IMR-90 (cell line): Measurements from ENCODE around the gene CHRNA7. TPM values are rescaled to one million over a fixed set of nuclear protein-coding genes. Genes with fewer than 3 reads are reported as not detected.

Experiments
- ATAC-seq: fragments of 200-7000 bp; cut with Tn5 transposase; 2 replicates; pipeline ENCODE4 v1.9.1; 2020; ENCODE audit warnings: low read depth, mild to moderate bottlenecking, moderate library complexity
- BruUV-seq: library from RNA; stranded (reverse); fragments of 400-500 nt; replicated peaks from 2 replicates; lab custom pipeline; 2021; lab: Mats Ljungman, UMichigan
- CTCF ChIA-PET: fragments of 300-600 bp; formaldehyde crosslinking; extraction: SDS; loops from one replicate; lab custom pipeline; 2021; ENCODE audit warnings: antibody characterized with exemption; lab: Yijun Ruan, JAX
- POLR2A ChIA-PET: fragments of 300-600 bp; sonication (Branson Sonifier 250); formaldehyde crosslinking; loops from one replicate; lab custom pipeline; 2022; ENCODE audit warnings: antibody characterized with exemption; ENCODE audit not compliant: unreplicated experiment; lab: Charles Lee
- DNase-seq: peaks from one replicate; pipeline ENCODE4 v3.0.0; 2013
- H2AFZ ChIP-seq: replicated peaks from 2 replicates; pipeline ENCODE3; 2013; ENCODE audit warnings: low read length, mild to moderate bottlenecking; ENCODE audit not compliant: poor library complexity
- H2AK5ac ChIP-seq: 2 replicates; pipeline ENCODE4 v1.6.1; 2013; ENCODE audit warnings: low read depth, low read length, inconsistent platforms
- H2AK9ac ChIP-seq: replicated peaks from 2 replicates; pipeline ENCODE3; 2013; ENCODE audit warnings: mild to moderate bottlenecking, low read depth, low read length, moderate library complexity; ENCODE audit not compliant: poor library complexity
- H2BK120ac ChIP-seq: 2 replicates; pipeline ENCODE4 v1.6.1; 2013; ENCODE audit warnings: low read depth, low read length, inconsistent platforms
- H2BK15ac ChIP-seq: 3 replicates; pipeline ENCODE4 v1.6.1; 2013; ENCODE audit warnings: low read depth, low read length, inconsistent platforms
- H2BK20ac ChIP-seq: 2 replicates; pipeline ENCODE4 v1.6.1; 2013; ENCODE audit warnings: low read depth, mild to moderate bottlenecking, inconsistent platforms, low read length, moderate library complexity
- H2BK5ac ChIP-seq: 2 replicates; pipeline ENCODE4 v1.6.1; 2013; ENCODE audit warnings: mild to moderate bottlenecking, low read depth, low read length, inconsistent platforms; ENCODE audit not compliant: poor library complexity, severe bottlenecking
- H3K14ac ChIP-seq: replicated peaks from 2 replicates; pipeline ENCODE4 v1.6.1; 2013; ENCODE audit warnings: low read depth, low read length, inconsistent platforms
- H3K18ac ChIP-seq: 2 replicates; pipeline ENCODE4 v1.6.1; 2013; ENCODE audit warnings: low read depth, low read length, control low read depth
- H3K23ac ChIP-seq: 2 replicates; pipeline ENCODE4 v1.6.1; 2013; ENCODE audit warnings: low read depth, low read length, inconsistent platforms
- H3K27ac ChIP-seq: 2 replicates; pipeline ENCODE4 v1.5.1; 2013; ENCODE audit warnings: mild to moderate bottlenecking, control low read depth, low read length; ENCODE audit not compliant: insufficient read depth
- H3K27me3 ChIP-seq: 2 replicates; pipeline ENCODE4 v1.6.1; 2013; ENCODE audit warnings: low read length; ENCODE audit not compliant: control insufficient read depth, insufficient read depth
- H3K36me3 ChIP-seq: 2 replicates; pipeline ENCODE4 v1.6.1; 2013; ENCODE audit warnings: low read length, mixed read lengths; ENCODE audit not compliant: control insufficient read depth, insufficient read depth
- H3K4ac ChIP-seq: 2 replicates; pipeline ENCODE4 v1.6.1; 2013; ENCODE audit warnings: low read depth, low read length, inconsistent platforms
- H3K4me1 ChIP-seq: 2 replicates; pipeline ENCODE4 v1.6.1; 2013; ENCODE audit warnings: low read length, mixed read lengths; ENCODE audit not compliant: control insufficient read depth, insufficient read depth
- H3K4me2 ChIP-seq: 2 replicates; pipeline ENCODE4 v1.6.1; 2013; ENCODE audit warnings: low read depth, mild to moderate bottlenecking, control low read depth, low read length, moderate library complexity
- H3K4me3 ChIP-seq: 2 replicates; pipeline ENCODE4 v1.5.1; 2013; ENCODE audit warnings: low read depth, mild to moderate bottlenecking, control low read depth, low read length, moderate library complexity; ENCODE audit not compliant: insufficient read depth
- H3K56ac ChIP-seq: 2 replicates; pipeline ENCODE4 v1.6.1; 2013; ENCODE audit warnings: low read length, inconsistent platforms; ENCODE audit not compliant: insufficient read depth; ENCODE audit errors: extremely low read depth
- H3K79me1 ChIP-seq, 2 experiments: 2 replicates each; pipeline ENCODE4 v1.6.1; 2013; ENCODE audit warnings: low read length in 2 of 2, inconsistent platforms in 1 of 2, low read depth in 1 of 2
- H3K9ac ChIP-seq: 2 replicates; pipeline ENCODE4 v1.6.1; 2013; ENCODE audit warnings: low read depth, low read length, control low read depth
- H3K9me1 ChIP-seq: 2 replicates; pipeline ENCODE4 v1.6.1; 2013; ENCODE audit warnings: low read length, inconsistent platforms; ENCODE audit not compliant: insufficient read depth
- H3K9me3 ChIP-seq: 2 replicates; pipeline ENCODE4 v1.6.1; 2013; ENCODE audit warnings: low read length; ENCODE audit not compliant: control insufficient read depth, insufficient read depth
- H4K20me1 ChIP-seq: 2 replicates; pipeline ENCODE4 v1.6.1; 2013; ENCODE audit warnings: low read length, inconsistent platforms; ENCODE audit not compliant: insufficient read depth
- H4K5ac ChIP-seq: 2 replicates; pipeline ENCODE4 v1.6.1; 2013; ENCODE audit warnings: mild to moderate bottlenecking, low read depth, low read length, control low read depth
- H4K8ac ChIP-seq, 2 experiments: 2 replicates each; pipeline ENCODE4 v1.6.1; 2013; ENCODE audit warnings: low read depth in 2 of 2, low read length in 2 of 2, control low read depth in 1 of 2, inconsistent platforms in 1 of 2
- H4K91ac ChIP-seq: 2 replicates; pipeline ENCODE4 v1.6.1; 2013; ENCODE audit warnings: low read depth, low read length, inconsistent platforms; ENCODE audit not compliant: insufficient read depth
- BHLHE40 ChIP-seq: fragments of 150-350 bp; IDR thresholded peaks from 2 replicates; pipeline ENCODE4 v1.6.1; 2016; ENCODE audit warnings: mild to moderate bottlenecking, low read depth, low read length
- CHD1 ChIP-seq: IDR thresholded peaks from 2 replicates; pipeline ENCODE4 v1.6.1; 2012; ENCODE audit warnings: low read depth, low read length, improper control_type of control experiment
- FOS ChIP-seq: fragments of 150-350 bp; IDR thresholded peaks from 2 replicates; pipeline ENCODE4 v1.6.1; 2016; ENCODE audit warnings: low read depth, low read length
- MAFK ChIP-seq: IDR thresholded peaks from 2 replicates; pipeline ENCODE4 v1.6.1; 2012; ENCODE audit warnings: low read depth, low read length, improper control_type of control experiment
- MAZ ChIP-seq: IDR thresholded peaks from 2 replicates; pipeline ENCODE4 v1.6.1; 2012; ENCODE audit warnings: low read depth, mild to moderate bottlenecking, low read length, improper control_type of control experiment, moderate library complexity, borderline replicate concordance
- MXI1 ChIP-seq: IDR thresholded peaks from 2 replicates; pipeline ENCODE4 v1.6.1; 2012; ENCODE audit warnings: low read depth, mild to moderate bottlenecking, low read length, moderate library complexity, borderline replicate concordance
- NFE2L2 ChIP-seq: fragments of 150-350 bp; IDR thresholded peaks from 2 replicates; pipeline ENCODE4 v1.6.1; 2016; ENCODE audit warnings: low read depth, mild to moderate bottlenecking, low read length
- RCOR1 ChIP-seq: IDR thresholded peaks from 2 replicates; pipeline ENCODE4 v1.6.1; 2012; ENCODE audit warnings: mild to moderate bottlenecking, low read length, improper control_type of control experiment; ENCODE audit not compliant: insufficient replicate concordance
- RFX5 ChIP-seq: IDR thresholded peaks from 2 replicates; pipeline ENCODE4 v1.8.0; 2012; ENCODE audit warnings: low read depth, mild to moderate bottlenecking, low read length, moderate library complexity
- WGBS, 2 experiments: methylation state at CpG; one replicate each; pipeline versions ENCODE4 v1.1.5 to v1.1.7; 2013; ENCODE audit warnings: missing lambda C conversion rate in 2 of 2; ENCODE audit not compliant: insufficient read length in 1 of 2; ENCODE audit errors: extremely low coverage in 2 of 2; 5-methylcytosine and 5-hydroxymethylcytosine counted together
- dilution Hi-C: fragments of 300-500 bp; cut with HindIII; formaldehyde crosslinking; loops from one replicate; pipeline ENCODE4 v1.14.3; 2018; ENCODE audit warnings: low sequenced_read_pairs; ENCODE audit not compliant: unreplicated experiment
- in situ Hi-C: fragments of 300-500 bp; cut with MboI; formaldehyde crosslinking; loops from 3 replicates; pipeline ENCODE4 v1.14.3; 2019; ENCODE audit warnings: low sequenced_read_pairs, inconsistent platforms, mixed read lengths
- intact Hi-C: fragments of 100-400 bp; cut with micrococcal nuclease; formaldehyde crosslinking; loops from 2 replicates; pipeline ENCODE4 v1.10.0; 2022
- polyA plus RNA-seq, 3 experiments: library from polyadenylated mRNA; depleted of rRNA; stranded (reverse); fragments of >200 nt; gene quantifications; 2 replicates each; pipeline ENCODE4 v1.2.3, GENCODE V29; 2012; ENCODE audit warnings: low replicate concordance in 1 of 3
- total RNA-seq: library from RNA; depleted of rRNA; stranded (reverse); fragments of >200 nt; gene quantifications from 2 replicates; pipeline ENCODE4 v1.2.3, GENCODE V29; 2012
- TF ChIP-seq, protein P1 (sequence below): fragments of 150-350 bp; IDR thresholded peaks from 2 replicates; pipeline ENCODE4 v1.6.1; 2016; ENCODE audit warnings: low read depth, mild to moderate bottlenecking, low read length, moderate library complexity, borderline replicate concordance

Gene CHRNA7
- total and polyA plus RNA-seq, 2 of the 4 experiments (the other 2 are of a cell fraction): 0.10 TPM; not detected in 1

DNA sequence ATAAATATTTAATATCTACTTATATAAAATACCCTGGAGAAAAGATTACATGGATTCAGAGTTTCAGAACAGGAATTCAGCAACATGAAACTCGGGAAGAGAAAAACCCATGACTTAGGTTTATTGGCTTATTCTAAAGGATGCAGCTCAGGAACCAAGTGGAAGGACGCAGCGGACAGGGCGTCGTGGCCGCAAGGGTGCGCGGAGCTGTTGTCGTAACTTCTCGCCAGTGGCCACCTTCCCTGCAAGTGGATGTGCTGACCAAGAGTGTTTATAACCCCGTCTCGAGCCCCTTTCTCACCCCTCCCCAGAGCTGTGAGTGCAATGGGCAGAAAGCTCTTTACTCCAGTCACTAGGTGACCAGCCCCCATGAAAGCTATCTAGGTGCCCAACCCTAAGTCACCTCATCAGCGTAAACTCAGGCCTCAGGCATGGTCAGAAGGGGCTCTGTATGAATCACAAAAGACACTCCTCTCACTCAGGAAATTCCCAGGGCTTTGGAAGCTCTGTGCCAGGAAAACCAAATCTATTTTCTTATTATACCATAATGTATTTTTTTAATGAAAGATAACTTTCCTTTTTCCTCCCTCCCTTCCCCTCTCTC lies 77.3 kb downstream of the CHRNA7 start (continued):
- TF ChIP-seq, protein P1, sequence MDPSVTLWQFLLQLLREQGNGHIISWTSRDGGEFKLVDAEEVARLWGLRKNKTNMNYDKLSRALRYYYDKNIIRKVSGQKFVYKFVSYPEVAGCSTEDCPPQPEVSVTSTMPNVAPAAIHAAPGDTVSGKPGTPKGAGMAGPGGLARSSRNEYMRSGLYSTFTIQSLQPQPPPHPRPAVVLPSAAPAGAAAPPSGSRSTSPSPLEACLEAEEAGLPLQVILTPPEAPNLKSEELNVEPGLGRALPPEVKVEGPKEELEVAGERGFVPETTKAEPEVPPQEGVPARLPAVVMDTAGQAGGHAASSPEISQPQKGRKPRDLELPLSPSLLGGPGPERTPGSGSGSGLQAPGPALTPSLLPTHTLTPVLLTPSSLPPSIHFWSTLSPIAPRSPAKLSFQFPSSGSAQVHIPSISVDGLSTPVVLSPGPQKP: no peak
- TF ChIP-seq FOS: no peak
- TF ChIP-seq RFX5: no peak
- TF ChIP-seq RCOR1: no peak
- no peak for TF ChIP-seq BHLHE40

DNA sequence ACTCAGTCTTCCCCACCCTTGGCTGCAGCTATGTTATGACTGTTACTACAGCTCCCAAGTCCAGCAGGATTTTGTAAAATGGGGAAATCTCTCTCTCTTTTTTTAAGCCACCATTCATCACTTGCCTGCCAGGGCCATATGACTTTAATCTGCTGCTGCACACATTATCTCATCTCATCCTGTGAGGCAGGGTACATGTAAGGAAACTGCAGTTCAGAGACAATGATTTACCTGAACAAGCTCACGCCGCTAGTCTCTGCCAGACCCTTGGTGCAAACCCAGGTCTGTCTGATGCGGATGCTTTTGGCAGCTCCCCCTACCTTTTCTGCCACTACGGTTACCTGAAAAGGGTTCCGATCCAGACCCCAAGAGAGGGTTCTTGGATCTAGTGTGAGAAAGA lies 78.3 kb downstream of the CHRNA7 start:
- dilution Hi-C loops: no loop called here
- Histone ChIP-seq H2BK5ac (no peak overlapping the region), H4K8ac (no peak overlapping the region), H3K27me3 (no peaks in the 10 kb centered on the region), H3K9me3 (no peaks in the 10 kb centered on the region), H2AFZ (no peak overlapping the region), H2BK15ac (no peak overlapping the region), H3K36me3 (no peaks in the 10 kb centered on the region), H4K91ac (no peak overlapping the region), H2BK20ac (no peak overlapping the region), H3K9me1 (no peaks in the 10 kb centered on the region), H2AK9ac (no peak overlapping the region), H3K9ac (no peak overlapping the region), H3K4me3 (no peak overlapping the region), H3K4me2 (no peak overlapping the region), H2AK5ac (no peak overlapping the region), H3K4me1 (no peaks in the 10 kb centered on the region), H3K14ac (no peak overlapping the region), H3K18ac (no peak overlapping the region), H3K56ac (no peak overlapping the region), H4K5ac (no peak overlapping the region), H3K79me1 (no peaks in the 10 kb centered on the region), H3K27ac (no peak overlapping the region), H3K4ac (no peak overlapping the region), H3K23ac (no peak overlapping the region), H4K20me1 (no peaks in the 10 kb centered on the region), H2BK120ac (no peak overlapping the region)
- WGBS, 2 experiments: 50% methylated on average over 2 of the region's 5 CpGs; no CpG with 5 or more reads in 1 of the 2 experiments
- TF ChIP-seq RFX5 (no peak), CHD1 (no peak), NFE2L2 (no peak), RCOR1 (no peak), MAFK (no peak), MAZ (no peak), MXI1 (no peak), BHLHE40 (no peak)
- in situ Hi-C loops: no loop called here
- no peak for DNase-seq
- CTCF ChIA-PET: no interaction called here
- ATAC-seq: no peak
- no TSS peak for BruUV-seq
- intact Hi-C loops: no loop called here
- POLR2A ChIA-PET: no interaction called here
